SK-N-SH (cell line): ENCODE data around the gene CD164L2. TPM values are rescaled to one million over a fixed set of nuclear protein-coding genes. Genes with fewer than 3 reads are reported as not detected.

Source experiments
- CTCF ChIA-PET: fragments of 300-600, 350-600 bp; formaldehyde crosslinking; extraction: SDS; loops from one replicate; lab custom pipeline; 2021; lab: Yijun Ruan, JAX
- POLR2A ChIA-PET: fragments of 350-600 bp; sonication (Branson Sonifier 250); formaldehyde crosslinking; extraction: SDS; loops from one replicate; lab custom pipeline; 2020; ENCODE audit warnings: antibody characterized with exemption, inconsistent platforms; lab: Yijun Ruan, JAX
- DNase-seq: peaks from one replicate; pipeline ENCODE4 v3.0.0; 2012
- H2AFZ ChIP-seq: fragments of 200-600 bp; sonication (generic); 2 replicates; pipeline ENCODE4 v1.8.1; 2016; ENCODE audit warnings: antibody characterized with exemption, mild to moderate bottlenecking, low read depth
- H3F3A ChIP-seq: fragments of 200-600 bp; sonication (generic); replicated peaks from 2 replicates; pipeline ENCODE3; 2016; ENCODE audit warnings: antibody characterized with exemption, mild to moderate bottlenecking; ENCODE audit not compliant: insufficient read depth
- H3K27ac ChIP-seq, 2 experiments: fragments of 200-500 bp in 1 of 2; fragments of 200-600 bp in 1 of 2; sonication (Bioruptor generic) in 1 of 2; sonication (generic), shearing (Covaris generic) in 1 of 2; 2 replicates each; pipeline versions ENCODE4 v1.5.1 to v1.6.1; 2014 to 2016; ENCODE audit warnings: low read depth in 2 of 2, inconsistent platforms in 1 of 2, low read length in 1 of 2, mild to moderate bottlenecking in 1 of 2, mixed read lengths in 1 of 2
- H3K27me3 ChIP-seq: fragments of 200-600 bp; sonication (generic), shearing (Covaris generic); 2 replicates; pipeline ENCODE4 v1.6.1; 2016; ENCODE audit warnings: mixed run types; ENCODE audit not compliant: insufficient read depth
- H3K36me3 ChIP-seq, 2 experiments: fragments of 200-500 bp in 1 of 2; fragments of 200-600 bp in 1 of 2; sonication (Bioruptor generic) in 1 of 2; sonication (generic) in 1 of 2; replicated peaks in 1 of 2; 2 replicates each; pipeline versions ENCODE3 to v1.5.1; 2014 to 2016; ENCODE audit warnings: low read length in 1 of 2, mild to moderate bottlenecking in 1 of 2; ENCODE audit not compliant: insufficient read depth in 2 of 2, control insufficient read depth in 1 of 2
- H3K4me1 ChIP-seq, 2 experiments: fragments of 200-500 bp in 1 of 2; fragments of 200-600 bp in 1 of 2; sonication (Bioruptor generic) in 1 of 2; sonication (generic), shearing (Covaris generic) in 1 of 2; 2 replicates each; pipeline versions ENCODE4 v1.5.1 to v1.6.1; 2014 to 2016; ENCODE audit warnings: low read depth in 1 of 2, low read length in 1 of 2, mixed run types in 1 of 2; ENCODE audit not compliant: insufficient read depth in 2 of 2, control insufficient read depth in 1 of 2
- H3K4me2 ChIP-seq: fragments of 200-600 bp; sonication (generic), shearing (Covaris generic); 2 replicates; pipeline ENCODE4 v1.6.1; 2017; ENCODE audit warnings: mixed run types
- H3K4me3 ChIP-seq, 2 experiments: fragments of 200-500 bp in 1 of 2; fragments of 200-600 bp in 1 of 2; sonication (Bioruptor generic) in 1 of 2; sonication (generic), shearing (Covaris generic) in 1 of 2; 2 replicates each; pipeline versions ENCODE4 v1.5.1 to v1.8.1; 2014 to 2016; ENCODE audit warnings: low read depth in 2 of 2, inconsistent platforms in 1 of 2, low read length in 1 of 2, mild to moderate bottlenecking in 1 of 2, mixed read lengths in 1 of 2, moderate library complexity in 1 of 2
- H3K79me2 ChIP-seq: fragments of 200-600 bp; sonication (generic); 2 replicates; pipeline ENCODE4 v1.8.1; 2017; ENCODE audit warnings: mild to moderate bottlenecking; ENCODE audit not compliant: insufficient read depth
- H3K9ac ChIP-seq: fragments of 200-600 bp; sonication (generic); 2 replicates; pipeline ENCODE4 v1.6.1; 2017; ENCODE audit warnings: mixed run types
- H3K9me2 ChIP-seq: fragments of 200-600 bp; sonication (generic); 2 replicates; pipeline ENCODE4 v1.6.1; 2017; ENCODE audit warnings: mixed run types
- H3K9me3 ChIP-seq: fragments of 200-600 bp; sonication (generic); 2 replicates; pipeline ENCODE4 v1.6.1; 2017; ENCODE audit warnings: mixed run types, mild to moderate bottlenecking, moderate library complexity
- H4K20me1 ChIP-seq: fragments of 200-600 bp; sonication (generic); 2 replicates; pipeline ENCODE4 v1.6.1; 2017; ENCODE audit warnings: mild to moderate bottlenecking, mixed run types; ENCODE audit not compliant: insufficient read depth
- CHD2 ChIP-seq: fragments of 150-350 bp; IDR thresholded peaks from 2 replicates; pipeline ENCODE4 v1.6.1; 2018; ENCODE audit warnings: low read length; ENCODE audit not compliant: partially characterized antibody
- CTCF ChIP-seq: fragments of 200-600 bp; sonication (generic); IDR thresholded peaks from 2 replicates; pipeline ENCODE4 v1.6.1; 2017; ENCODE audit warnings: antibody characterized with exemption, mild to moderate bottlenecking, moderate library complexity
- ELF1 ChIP-seq: IDR thresholded peaks from 2 replicates; pipeline ENCODE4 v1.4.0; 2012
- IRF3 ChIP-seq: fragments of 150-350 bp; IDR thresholded peaks from 2 replicates; pipeline ENCODE4 v1.6.1; 2016; ENCODE audit warnings: mild to moderate bottlenecking, low read depth, low read length
- JUND ChIP-seq: IDR thresholded peaks from 2 replicates; pipeline ENCODE4 v1.4.0; 2012
- MAX ChIP-seq: IDR thresholded peaks from 2 replicates; pipeline ENCODE4 v1.4.0; 2012; ENCODE audit warnings: low read depth
- MXI1 ChIP-seq: IDR thresholded peaks from 2 replicates; pipeline ENCODE4 v1.6.1; 2012; ENCODE audit warnings: mild to moderate bottlenecking, low read depth, low read length, improper control_type of control experiment
- NFIC ChIP-seq: IDR thresholded peaks from 2 replicates; pipeline ENCODE4 v1.4.0; 2012; ENCODE audit warnings: borderline replicate concordance
- PBX3 ChIP-seq: IDR thresholded peaks from 2 replicates; pipeline ENCODE4; 2012
- POLR2AphosphoS5 ChIP-seq: IDR thresholded peaks from 2 replicates; pipeline ENCODE4 v1.6.1; 2012; ENCODE audit warnings: low read depth, low read length
- RXRA ChIP-seq: IDR thresholded peaks from 2 replicates; pipeline ENCODE4 v1.4.0; 2012; ENCODE audit warnings: low read depth, mild to moderate bottlenecking, borderline replicate concordance
- SIN3A ChIP-seq: IDR thresholded peaks from 2 replicates; pipeline ENCODE4 v1.6.1; 2012; ENCODE audit warnings: low read depth, mild to moderate bottlenecking, low read length, moderate library complexity, borderline replicate concordance
- TAF1 ChIP-seq: IDR thresholded peaks from 2 replicates; pipeline ENCODE4 v1.6.1; 2012; ENCODE audit warnings: low read depth, mild to moderate bottlenecking, low read length, moderate library complexity, borderline replicate concordance
- TEAD4 ChIP-seq: IDR thresholded peaks from 2 replicates; pipeline ENCODE4 v1.4.0; 2012; ENCODE audit warnings: mild to moderate bottlenecking, borderline replicate concordance; ENCODE audit not compliant: insufficient read depth
- USF2 ChIP-seq: fragments of 150-350 bp; IDR thresholded peaks from 2 replicates; pipeline ENCODE4 v1.6.1; 2017; ENCODE audit warnings: antibody characterized with exemption, low read length, low read depth, borderline replicate concordance
- YY1 ChIP-seq: IDR thresholded peaks from 2 replicates; pipeline ENCODE4 v1.4.0; 2012; ENCODE audit warnings: low read depth, mild to moderate bottlenecking
- ZBTB33 ChIP-seq: IDR thresholded peaks from 2 replicates; pipeline ENCODE4 v1.4.0; 2012; ENCODE audit warnings: low read depth, borderline replicate concordance
- WGBS: methylation state at CpG from one replicate; pipeline ENCODE4 v1.1.6; 2017; ENCODE audit warnings: low lambda C conversion rate; 5-methylcytosine and 5-hydroxymethylcytosine counted together
- polyA plus RNA-seq, 3 experiments: library from polyadenylated mRNA; depleted of rRNA; stranded (reverse); fragments of >200 nt; gene quantifications; 2 replicates each; pipeline ENCODE4 v1.2.3, GENCODE V29; 2012

The CD164L2 gene
- polyA plus RNA-seq, 1 of the 3 experiments (the other 2 are of a cell fraction), result 0.05 TPM

- no peak for TF ChIP-seq IRF3
Measured at GRCh38 chr1:27367160-27367650, 15.9 kb downstream of the CD164L2 start (continued).

- H3K9ac ChIP-seq, result peak within 1 kb of the TSS; percentile 93
- CTCF ChIA-PET, result interaction anchor here (0.6 to 9.6 kb wide), 27 partner anchors 9 to 290 kb away, joined by 3 to 154 read pairs (median 4); partner anchors contain the start of genes CD164L2, FCN3 and TMEM222
- peak within 1 kb of the TSS; percentile 97 for H2AFZ ChIP-seq
- H3K27me3 ChIP-seq, result no peaks in the 10 kb centered on the region
- peaks cover 9% of the 10 kb centered on the region; the same call in 1 of the 2 replicates for H3K79me2 ChIP-seq
- POLR2A ChIA-PET, result interaction anchor here (0.6 to 2.6 kb wide), 9 partner anchors 17 to 1281 kb away, joined by 3 to 24 read pairs (median 5); partner anchors contain the start of gene GPR3
- no peaks in the 10 kb centered on the region for H4K20me1 ChIP-seq
- H3K9me3 ChIP-seq, result no peaks in the 10 kb centered on the region
- peak within 1 kb of the TSS; percentile 69 to 89 for H3K4me3 ChIP-seq
- H3K9me2 ChIP-seq, result no peaks in the 10 kb centered on the region
- peak; percentile 90 for DNase-seq
- WGBS, result 2% methylated on average over 10 of the region's 67 CpGs
- peak within 1 kb of the TSS; percentile 74 to 94 for H3K27ac ChIP-seq
- peaks cover 9% of the 10 kb centered on the region for H3F3A ChIP-seq
- H3K36me3 ChIP-seq, result peaks cover 0 to 19% of the 10 kb centered on the region in 2 experiments
- TF ChIP-seq NFIC (no peak), RXRA (no peak), IRF3 (no peak), CHD2 (peak; percentile 2), CTCF (peak; percentile 59), TAF1 (no peak), MAX (no peak; the same call in 1 of the 2 replicates), YY1 (no peak), SIN3A (no peak), TEAD4 (no peak), MXI1 (peak; percentile 54; the same call in 1 of the 2 replicates), POLR2AphosphoS5 (peak; percentile 64; the same call in 1 of the 2 replicates), ZBTB33 (no peak), PBX3 (no peak), USF2 (no peak), ELF1 (no peak), JUND (no peak)
- peak within 1 kb of the TSS; percentile 78 for H3K4me2 ChIP-seq
- peaks cover 4 to 14% of the 10 kb centered on the region in 2 experiments; a peak in 2 of 4 replicates for H3K4me1 ChIP-seq
Measured at GRCh38 chr1:27366411-27367159, 16.5 kb downstream of the CD164L2 start, which contains the start of gene MAP3K6. Gene MAP3K6, minus strand, starts transcription at chr1:27366961. Its CDS starts 364 bp downstream, at chr1:27366597.
